Left ventricle myocardium inferior (tissue), 1 donor: Measurements from ENCODE around the gene OR2AP1. TPM values are rescaled to one million over a fixed set of nuclear protein-coding genes. Genes with fewer than 3 reads are reported as not detected.
"Not testable (repeated sequence)": the region's sequence is repeated elsewhere in the genome, so short reads cannot be mapped to it uniquely, and the experiment has no call there.

ENCODE experiments used
- DNase-seq: peaks from one replicate; pipeline ENCODE4 v3.0.0-alpha.2; 2020
- H3K27ac ChIP-seq: fragments of 200-600 bp; replicated peaks from 2 replicates; pipeline ENCODE4 v1.8.0; 2021
- H3K27me3 ChIP-seq: fragments of 200-600 bp; 2 replicates; pipeline ENCODE4 v1.8.0; 2021; ENCODE audit warnings: low read depth
- H3K36me3 ChIP-seq: fragments of 200-600 bp; 2 replicates; pipeline ENCODE4 v1.8.0; 2021
- H3K4me1 ChIP-seq: fragments of 200-600 bp; 2 replicates; pipeline ENCODE4 v1.8.0; 2021
- H3K4me3 ChIP-seq: fragments of 200-600 bp; 2 replicates; pipeline ENCODE4 v1.8.0; 2021; ENCODE audit warnings: mild to moderate bottlenecking, moderate library complexity
- H3K9me3 ChIP-seq: fragments of 200-600 bp; replicated peaks from 2 replicates; pipeline ENCODE4 v1.8.0; 2021
- CTCF ChIP-seq: fragments of 200-600 bp; IDR thresholded peaks from 2 replicates; pipeline ENCODE4 v1.8.0; 2021; ENCODE audit warnings: antibody characterized with exemption, mild to moderate bottlenecking, borderline replicate concordance
- intact Hi-C: fragments of 100-400 bp; cut with micrococcal nuclease; formaldehyde crosslinking; loops from one replicate; pipeline ENCODE4 v1.11.0; 2022
- long read RNA-seq: library from polyadenylated mRNA; unstranded; transcript quantifications from one replicate; pipeline ENCODE4 v2.0.0, GENCODE V29; 2021
- total RNA-seq: library from RNA; stranded (reverse); fragmentation: NEBNext Ultra II Directional; extraction: Animal tissue kit (Norgen Biotek cat#: 25700); gene quantifications from one replicate; pipeline ENCODE4 v1.2.1, GENCODE V29; 2021
- donor health status: DM: no; HTN: yes; CAD: no; lungs with severe emphysema.

OR2AP1 gene
- not detected for total RNA-seq
- long read RNA-seq = 0 reads

GRCh38 chr12:55572168-55572567, at the start of gene OR2AP1:
OR2AP1 (plus strand) TSS chr12:55572468; CDS start chr12:55574415, 1,947 bp downstream.
- Histone ChIP-seq H3K9me3 (peaks cover 44% of the 10 kb centered on the region), H3K27ac (no peak within 1 kb of the TSS), H3K36me3 (no peaks in the 10 kb centered on the region), H3K4me3 (no peak within 1 kb of the TSS), H3K4me1 (no peaks in the 10 kb centered on the region), H3K27me3 (no peaks in the 10 kb centered on the region)
- no peak for TF ChIP-seq CTCF
- DNase-seq = no peak
- intact Hi-C loops = no loop called here

- H3K9me3 ChIP-seq, H3K4me3 ChIP-seq, H3K27ac ChIP-seq, H3K27me3 ChIP-seq, H3K36me3 ChIP-seq, intact Hi-C loops, DNase-seq, H3K4me1 ChIP-seq: not testable (repeated sequence)
Observed at GRCh38 chr12:55548235-55548634, 24.0 kb upstream of the OR2AP1 start.

- Histone ChIP-seq H3K27me3 (no peaks in the 10 kb centered on the region), H3K36me3 (no peaks in the 10 kb centered on the region), H3K4me1 (no peaks in the 10 kb centered on the region), H3K4me3 (no peak overlapping the region), H3K27ac (no peak overlapping the region), H3K9me3 (peaks cover 7% of the 10 kb centered on the region)
- intact Hi-C loops = no loop called here
- DNase-seq = no peak
- TF ChIP-seq CTCF = no peak
Observed at GRCh38 chr12:55548756-55549155, 23.5 kb upstream of the OR2AP1 start.

- no peak for DNase-seq
- H3K4me1 ChIP-seq = no peaks in the 10 kb centered on the region
- intact Hi-C loops = no loop called here
- H3K9me3 ChIP-seq = peaks cover 7% of the 10 kb centered on the region
- no peak within 1 kb of the TSS for H3K4me3 ChIP-seq
- no peak within 1 kb of the TSS for H3K27ac ChIP-seq
- H3K36me3 ChIP-seq = no peaks in the 10 kb centered on the region
- H3K27me3 ChIP-seq = no peaks in the 10 kb centered on the region
- TF ChIP-seq CTCF = no peak
Observed at GRCh38 chr12:55549302-55549701, 23.0 kb upstream of the OR2AP1 start, which contains the start of gene OR6C4. OR6C4 (plus strand) TSS chr12:55549602; CDS start chr12:55551227, 1,625 bp downstream.

GRCh38 chr12:55554296-55554695, 18.0 kb upstream of the OR2AP1 start:
- TF ChIP-seq CTCF = no peak
- intact Hi-C loops = no loop called here
- Histone ChIP-seq H3K4me3 (no peak overlapping the region), H3K9me3 (peaks cover 37% of the 10 kb centered on the region), H3K36me3 (no peaks in the 10 kb centered on the region), H3K27ac (no peak overlapping the region), H3K4me1 (no peaks in the 10 kb centered on the region), H3K27me3 (no peaks in the 10 kb centered on the region)
- no peak for DNase-seq

GRCh38 chr12:55570060-55570459, 2.2 kb upstream of the OR2AP1 start:
- H3K27ac ChIP-seq, DNase-seq, H3K27me3 ChIP-seq, intact Hi-C loops, H3K4me1 ChIP-seq, H3K4me3 ChIP-seq, H3K36me3 ChIP-seq: not testable (repeated sequence)
- peaks cover 44% of the 10 kb centered on the region for H3K9me3 ChIP-seq

GRCh38 chr12:55570689-55571088, 1.6 kb upstream of the OR2AP1 start:
- H3K27ac ChIP-seq, intact Hi-C loops, H3K27me3 ChIP-seq, H3K4me1 ChIP-seq, H3K4me3 ChIP-seq, DNase-seq, H3K36me3 ChIP-seq: not testable (repeated sequence)
- peaks cover 44% of the 10 kb centered on the region for H3K9me3 ChIP-seq
